GM12864 (cell line): ENCODE measurements around the gene CSF2.

ENCODE experiments used
- DNase-seq: peaks from one replicate; pipeline ENCODE4 v3.0.0-alpha.2; 2011; ENCODE audit warnings: low read depth
- H3K4me3 ChIP-seq: 2 replicates; pipeline ENCODE4 v1.5.1; 2011; ENCODE audit warnings: mild to moderate bottlenecking, low read depth, low read length, control low read depth
- CTCF ChIP-seq: IDR thresholded peaks from 2 replicates; pipeline ENCODE4 v1.5.1; 2011; ENCODE audit warnings: low read depth, mild to moderate bottlenecking, moderate library complexity, low read length, control low read depth, inconsistent platforms; ENCODE audit errors: missing control alignments

CSF2 gene

GRCh38 chr5:132069561-132069960, 4.0 kb upstream of the CSF2 start:
- TF ChIP-seq CTCF: no peak
- no peak for DNase-seq
- H3K4me3 ChIP-seq: no peak overlapping the region

- no peak for TF ChIP-seq CTCF
- H3K4me3 ChIP-seq: no peak overlapping the region
- no peak for DNase-seq
Observed at GRCh38 chr5:132069994-132070393, 3.6 kb upstream of the CSF2 start.

GRCh38 chr5:132070460-132071337, 2.9 kb upstream of the CSF2 start:
- TF ChIP-seq CTCF: no peak
- no peak overlapping the region for H3K4me3 ChIP-seq
- no peak for DNase-seq

- TF ChIP-seq CTCF: no peak
- no peak for DNase-seq
- H3K4me3 ChIP-seq: no peak overlapping the region
Observed at GRCh38 chr5:132071338-132071707, 2.3 kb upstream of the CSF2 start.

GRCh38 chr5:132072070-132072469, 1.5 kb upstream of the CSF2 start:
- no peak for DNase-seq
- TF ChIP-seq CTCF: no peak

GRCh38 chr5:132072528-132072927, 1.1 kb upstream of the CSF2 start:
- DNase-seq: no peak
- H3K4me3 ChIP-seq: no peak overlapping the region
- TF ChIP-seq CTCF: no peak

More at GRCh38 chr5:132072070-132072469, 1.5 kb upstream of the CSF2 start:
- no peak overlapping the region for H3K4me3 ChIP-seq
